HEK293 (cell line): ENCODE measurements around the gene PDE4DIP.
"Not testable (repeated sequence)": the region's sequence is repeated elsewhere in the genome, so short reads cannot be mapped to it uniquely, and the experiment has no call there.

Experiments used
- ATF2 ChIP-seq: fragments of 450-650 bp; formaldehyde crosslinking; IDR thresholded peaks from 2 replicates; pipeline ENCODE4 v1.5.1; 2016; ENCODE audit warnings: missing biosample characterization, missing genetic modification characterization, low read depth
- BCL11B ChIP-seq: fragments of 450-650 bp; formaldehyde crosslinking; IDR thresholded peaks from 2 replicates; pipeline ENCODE4 v1.5.1; 2016; ENCODE audit warnings: low read depth, missing biosample characterization, missing genetic modification characterization
- CTCF ChIP-seq: fragments of 450-650 bp; formaldehyde crosslinking; IDR thresholded peaks from 2 replicates; pipeline ENCODE4 v1.5.1; 2016; ENCODE audit warnings: missing biosample characterization, missing genetic modification characterization
- ZNF335 ChIP-seq: fragments of 450-650 bp; formaldehyde crosslinking; conservative IDR thresholded peaks from 2 replicates; pipeline ENCODE4 v1.5.1; 2016; ENCODE audit warnings: missing biosample characterization, missing genetic modification characterization
- ZNF398 ChIP-seq: fragments of 450-650 bp; formaldehyde crosslinking; IDR thresholded peaks from 2 replicates; pipeline ENCODE4 v1.5.1; 2017; ENCODE audit warnings: missing biosample characterization, missing genetic modification characterization
- ZNF501 ChIP-seq: fragments of 450-650 bp; formaldehyde crosslinking; IDR thresholded peaks from 2 replicates; pipeline ENCODE4 v1.5.1; 2016; ENCODE audit warnings: missing biosample characterization, missing genetic modification characterization
- ZNF777 ChIP-seq: fragments of 450-650 bp; formaldehyde crosslinking; IDR thresholded peaks from 2 replicates; pipeline ENCODE4 v1.5.1; 2017; ENCODE audit warnings: missing biosample characterization, missing genetic modification characterization, borderline replicate concordance
- TF ChIP-seq, protein P1 (sequence below): fragments of 450-650 bp; formaldehyde crosslinking; IDR thresholded peaks from 2 replicates; pipeline ENCODE4 v1.5.1; 2016; ENCODE audit warnings: missing biosample characterization, missing genetic modification characterization

- not testable (repeated sequence) for TF ChIP-seq CTCF (tag by site-specific recombination); ZNF777 (tag by site-specific recombination); ZNF335; ZNF501 (tag by site-specific recombination); BCL11B (tag by site-specific recombination); ZNF398 (tag by site-specific recombination); ATF2 (tag by site-specific recombination)
- TF ChIP-seq, protein P1, sequence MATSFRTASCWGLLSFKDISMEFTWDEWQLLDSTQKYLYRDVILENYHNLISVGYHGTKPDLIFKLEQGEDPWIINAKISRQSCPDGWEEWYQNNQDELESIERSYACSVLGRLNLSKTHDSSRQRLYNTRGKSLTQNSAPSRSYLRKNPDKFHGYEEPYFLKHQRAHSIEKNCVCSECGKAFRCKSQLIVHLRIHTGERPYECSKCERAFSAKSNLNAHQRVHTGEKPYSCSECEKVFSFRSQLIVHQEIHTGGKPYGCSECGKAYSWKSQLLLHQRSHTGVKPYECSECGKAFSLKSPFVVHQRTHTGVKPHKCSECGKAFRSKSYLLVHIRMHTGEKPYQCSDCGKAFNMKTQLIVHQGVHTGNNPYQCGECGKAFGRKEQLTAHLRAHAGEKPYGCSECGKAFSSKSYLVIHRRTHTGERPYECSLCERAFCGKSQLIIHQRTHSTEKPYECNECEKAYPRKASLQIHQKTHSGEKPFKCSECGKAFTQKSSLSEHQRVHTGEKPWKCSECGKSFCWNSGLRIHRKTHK (tag by site-specific recombination) = not testable (repeated sequence)
These were observed 123.4 kb downstream of the PDE4DIP start for GRCh38 chr1:148967580-148967979.
